ENCODE measurements around the gene KIF12. TPM values are rescaled to one million over a fixed set of nuclear protein-coding genes. Genes with fewer than 3 reads are reported as not detected.

KIF12 gene
- total and polyA plus RNA-seq, 2 of the 13 experiments (the other 11 are each of a cell fraction or from before 2014, with no cell fraction given): 1.8 to 12.5 TPM

DNA sequence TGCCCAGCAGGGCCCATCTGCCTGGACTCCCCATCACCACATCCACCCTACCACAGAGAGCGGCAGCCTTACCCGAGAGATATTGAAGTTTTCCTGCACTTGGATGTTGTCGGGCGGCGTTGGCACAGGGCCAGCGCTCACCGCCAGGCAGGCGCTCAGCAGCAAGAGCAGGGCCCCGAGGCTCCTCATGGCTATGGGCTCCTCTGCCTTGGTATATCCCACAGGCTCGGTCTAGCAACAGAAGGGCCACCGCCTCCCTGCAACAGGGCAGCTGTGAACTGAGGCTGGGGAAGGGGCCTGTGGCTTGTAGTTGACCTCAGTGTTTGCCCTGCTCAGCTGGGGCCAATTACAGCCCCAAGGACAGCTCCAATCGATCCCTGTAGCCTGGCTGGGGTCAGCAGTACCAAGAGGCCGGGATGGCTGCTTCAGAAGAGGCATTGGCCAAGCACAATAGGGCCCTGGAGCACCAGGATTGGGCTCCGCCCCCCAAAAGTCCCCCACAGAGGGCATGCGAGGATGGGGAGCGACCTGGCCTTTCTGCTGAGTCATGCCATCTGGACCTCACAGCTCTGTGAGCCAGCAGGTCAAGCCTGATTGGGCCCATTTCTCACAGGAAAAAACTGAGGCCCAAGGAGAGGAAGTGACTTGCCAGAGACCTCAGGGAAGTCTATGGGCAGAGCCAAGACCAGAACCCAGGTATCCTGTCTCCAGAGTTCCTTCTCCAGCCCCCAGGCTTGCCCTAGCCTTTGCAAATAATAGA lies 20.9 kb downstream of the KIF12 start, which contains the start of gene AMBP (continued):
- TF ChIP-seq ZNF33A (CRISPR knock-in tag; IDR thresholded peaks at IDR 0.05; ENCODE audit: borderline replicate concordance) (peak; percentile 95; the same call in 1 of the 2 replicates), ZNF775 (CRISPR knock-in tag; IDR thresholded peaks at IDR 0.05; ENCODE audit: borderline replicate concordance) (no peak), KLF9 (CRISPR knock-in tag; IDR thresholded peaks at IDR 0.05; ENCODE audit: low read depth) (no peak), SALL1 (CRISPR knock-in tag; IDR thresholded peaks at IDR 0.05) (peak; percentile 98), MAZ (IDR thresholded peaks at IDR 0.05; ENCODE audit: borderline replicate concordance, low read depth, low read length) (no peak), MAZ (CRISPR knock-in tag; IDR thresholded peaks at IDR 0.05; ENCODE audit: low read depth) (peak; percentile 97), ZNF616 (CRISPR knock-in tag; IDR thresholded peaks at IDR 0.05; ENCODE audit: low read depth) (no peak; the same call in 1 of the 2 replicates), CENPX (CRISPR knock-in tag; IDR thresholded peaks at IDR 0.05) (no peak), ZNF124 (CRISPR knock-in tag; IDR thresholded peaks at IDR 0.05) (peak; percentile 97), POLR2A (IDR thresholded peaks at IDR 0.05; ENCODE audit: insufficient read depth in 1 of 2, low read depth in 2 of 2, low read length in 2 of 2) (peak in 1 of 2 experiments; percentile 94; a peak in 2 of 4 replicates), PRPF4 (IDR thresholded peaks at IDR 0.05; ENCODE audit: low read depth, low read length, poor library complexity, severe bottlenecking) (no peak), GATAD2A (CRISPR knock-in tag; IDR thresholded peaks at IDR 0.05) (peak; percentile 95), PAF1 (CRISPR knock-in tag; IDR thresholded peaks at IDR 0.05) (0 out of 2 replicates have a peak, but pooled peaks have one; percentile 26), ZNF441 (CRISPR knock-in tag; IDR thresholded peaks at IDR 0.05; ENCODE audit: borderline replicate concordance) (no peak), SIX1 (CRISPR knock-in tag; IDR thresholded peaks at IDR 0.05; ENCODE audit: borderline replicate concordance) (peak; percentile 74; the same call in 1 of the 2 replicates), ZNF670 (CRISPR knock-in tag; IDR thresholded peaks at IDR 0.05; ENCODE audit: borderline replicate concordance) (peak; percentile 100), REXO4 (CRISPR knock-in tag; IDR thresholded peaks at IDR 0.05; ENCODE audit: borderline replicate concordance) (no peak), ZNF263 (CRISPR knock-in tag; IDR thresholded peaks at IDR 0.05) (peak; percentile 99), ZNF615 (CRISPR knock-in tag; IDR thresholded peaks at IDR 0.05; ENCODE audit: borderline replicate concordance) (no peak), SCMH1 (CRISPR knock-in tag; IDR thresholded peaks at IDR 0.05; ENCODE audit: borderline replicate concordance) (no peak)
- TF ChIP-seq, protein P1, sequence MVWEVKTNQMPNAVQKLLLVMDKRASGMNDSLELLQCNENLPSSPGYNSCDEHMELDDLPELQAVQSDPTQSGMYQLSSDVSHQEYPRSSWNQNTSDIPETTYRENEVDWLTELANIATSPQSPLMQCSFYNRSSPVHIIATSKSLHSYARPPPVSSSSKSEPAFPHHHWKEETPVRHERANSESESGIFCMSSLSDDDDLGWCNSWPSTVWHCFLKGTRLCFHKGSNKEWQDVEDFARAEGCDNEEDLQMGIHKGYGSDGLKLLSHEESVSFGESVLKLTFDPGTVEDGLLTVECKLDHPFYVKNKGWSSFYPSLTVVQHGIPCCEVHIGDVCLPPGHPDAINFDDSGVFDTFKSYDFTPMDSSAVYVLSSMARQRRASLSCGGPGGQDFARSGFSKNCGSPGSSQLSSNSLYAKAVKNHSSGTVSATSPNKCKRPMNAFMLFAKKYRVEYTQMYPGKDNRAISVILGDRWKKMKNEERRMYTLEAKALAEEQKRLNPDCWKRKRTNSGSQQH (CRISPR knock-in tag; IDR thresholded peaks at IDR 0.05; ENCODE audit: low read depth): peak; percentile 90; the same call in 1 of the 2 replicates
- TF ChIP-seq, protein P2, sequence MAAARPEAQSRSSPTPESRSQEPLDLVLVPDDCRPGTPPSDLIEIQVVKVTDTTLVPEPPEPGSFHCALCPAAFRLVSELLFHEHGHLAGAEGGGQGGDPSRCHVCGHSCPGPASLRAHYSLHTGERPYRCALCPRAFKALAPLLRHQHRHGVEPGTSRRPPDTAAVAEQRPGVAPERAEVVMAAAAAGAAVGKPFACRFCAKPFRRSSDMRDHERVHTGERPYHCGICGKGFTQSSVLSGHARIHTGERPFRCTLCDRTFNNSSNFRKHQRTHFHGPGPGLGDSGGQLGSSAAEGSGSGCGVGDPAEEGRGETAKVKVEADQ (CRISPR knock-in tag; IDR thresholded peaks at IDR 0.05; ENCODE audit: borderline replicate concordance): no peak; the same call in 1 of the 2 replicates
- TF ChIP-seq, protein P3, sequence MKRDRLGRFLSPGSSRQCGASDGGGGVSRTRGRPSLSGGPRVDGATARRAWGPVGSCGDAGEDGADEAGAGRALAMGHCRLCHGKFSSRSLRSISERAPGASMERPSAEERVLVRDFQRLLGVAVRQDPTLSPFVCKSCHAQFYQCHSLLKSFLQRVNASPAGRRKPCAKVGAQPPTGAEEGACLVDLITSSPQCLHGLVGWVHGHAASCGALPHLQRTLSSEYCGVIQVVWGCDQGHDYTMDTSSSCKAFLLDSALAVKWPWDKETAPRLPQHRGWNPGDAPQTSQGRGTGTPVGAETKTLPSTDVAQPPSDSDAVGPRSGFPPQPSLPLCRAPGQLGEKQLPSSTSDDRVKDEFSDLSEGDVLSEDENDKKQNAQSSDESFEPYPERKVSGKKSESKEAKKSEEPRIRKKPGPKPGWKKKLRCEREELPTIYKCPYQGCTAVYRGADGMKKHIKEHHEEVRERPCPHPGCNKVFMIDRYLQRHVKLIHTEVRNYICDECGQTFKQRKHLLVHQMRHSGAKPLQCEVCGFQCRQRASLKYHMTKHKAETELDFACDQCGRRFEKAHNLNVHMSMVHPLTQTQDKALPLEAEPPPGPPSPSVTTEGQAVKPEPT (CRISPR knock-in tag; IDR thresholded peaks at IDR 0.05; ENCODE audit: low read depth): no peak
- TF ChIP-seq, protein P4, sequence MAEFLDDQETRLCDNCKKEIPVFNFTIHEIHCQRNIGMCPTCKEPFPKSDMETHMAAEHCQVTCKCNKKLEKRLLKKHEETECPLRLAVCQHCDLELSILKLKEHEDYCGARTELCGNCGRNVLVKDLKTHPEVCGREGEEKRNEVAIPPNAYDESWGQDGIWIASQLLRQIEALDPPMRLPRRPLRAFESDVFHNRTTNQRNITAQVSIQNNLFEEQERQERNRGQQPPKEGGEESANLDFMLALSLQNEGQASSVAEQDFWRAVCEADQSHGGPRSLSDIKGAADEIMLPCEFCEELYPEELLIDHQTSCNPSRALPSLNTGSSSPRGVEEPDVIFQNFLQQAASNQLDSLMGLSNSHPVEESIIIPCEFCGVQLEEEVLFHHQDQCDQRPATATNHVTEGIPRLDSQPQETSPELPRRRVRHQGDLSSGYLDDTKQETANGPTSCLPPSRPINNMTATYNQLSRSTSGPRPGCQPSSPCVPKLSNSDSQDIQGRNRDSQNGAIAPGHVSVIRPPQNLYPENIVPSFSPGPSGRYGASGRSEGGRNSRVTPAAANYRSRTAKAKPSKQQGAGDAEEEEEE (CRISPR knock-in tag; IDR thresholded peaks at IDR 0.05; ENCODE audit: borderline replicate concordance): peak; percentile 97; the same call in 1 of the 2 replicates
